Keratinocyte (primary cell): ENCODE measurements around the gene COL16A1. TPM values are rescaled to one million over a fixed set of nuclear protein-coding genes. Genes with fewer than 3 reads are reported as not detected.

Source experiments
- DNase-seq: peaks from one replicate; pipeline ENCODE4 v3.0.0-alpha.2; 2011; ENCODE audit warnings: low read depth, missing footprints, low spot score
- FAIRE-seq: peaks from 2 replicates; lab custom pipeline; 2011; peaks lifted over from hg19 to GRCh38; lab: Jason Lieb, UNC
- H2AFZ ChIP-seq: 2 replicates; pipeline ENCODE4 v1.6.0; 2012; ENCODE audit warnings: low read length, control low read depth, inconsistent platforms; ENCODE audit not compliant: control insufficient read depth
- H3K27ac ChIP-seq: 2 replicates; pipeline ENCODE4 v1.5.1; 2011; ENCODE audit warnings: low read length; ENCODE audit not compliant: control insufficient read depth, insufficient read depth
- H3K27me3 ChIP-seq: 3 replicates; pipeline ENCODE4 v1.6.0; 2011; ENCODE audit warnings: low read length; ENCODE audit not compliant: control insufficient read depth, insufficient read depth; ENCODE audit errors: extremely low read depth
- H3K36me3 ChIP-seq, 2 experiments: 2 replicates in 1 of 2; 3 replicates in 1 of 2; pipeline ENCODE4 v1.5.1; 2011; ENCODE audit warnings: low read length in 2 of 2, mild to moderate bottlenecking in 1 of 2; ENCODE audit not compliant: control insufficient read depth in 2 of 2, insufficient read depth in 2 of 2; ENCODE audit errors: extremely low read depth in 1 of 2
- H3K4me1 ChIP-seq: 3 replicates; pipeline ENCODE4 v1.5.1; 2011; ENCODE audit warnings: low read length; ENCODE audit not compliant: control insufficient read depth, insufficient read depth; ENCODE audit errors: extremely low read depth
- H3K4me2 ChIP-seq: 3 replicates; pipeline ENCODE4 v1.6.0; 2011; ENCODE audit warnings: low read depth, low read length; ENCODE audit not compliant: control insufficient read depth, insufficient read depth; ENCODE audit errors: extremely low read depth
- H3K4me3 ChIP-seq, 3 experiments: fragments of 200-600 bp in 1 of 3; sonication (generic) in 1 of 3; 2 replicates in 2 of 3; 3 replicates in 1 of 3; pipeline ENCODE4 v1.5.1; 2011 to 2016; ENCODE audit warnings: low read length in 3 of 3, mild to moderate bottlenecking in 3 of 3, control low read depth in 2 of 3, inconsistent platforms in 1 of 3, low read depth in 1 of 3, mixed read lengths in 1 of 3, mixed run types in 1 of 3, moderate library complexity in 1 of 3; ENCODE audit not compliant: control insufficient read depth in 2 of 3, insufficient read depth in 2 of 3; ENCODE audit errors: extremely low read depth in 1 of 3
- H3K79me2 ChIP-seq: 2 replicates; pipeline ENCODE4 v1.6.0; 2012; ENCODE audit warnings: low read length; ENCODE audit not compliant: control insufficient read depth, insufficient read depth
- H3K9ac ChIP-seq: 3 replicates; pipeline ENCODE4 v1.6.0; 2011; ENCODE audit warnings: low read length; ENCODE audit not compliant: control insufficient read depth, insufficient read depth; ENCODE audit errors: extremely low read depth
- H3K9me1 ChIP-seq: 3 replicates; pipeline ENCODE4 v1.6.0; 2011; ENCODE audit warnings: low read length; ENCODE audit not compliant: control insufficient read depth, insufficient read depth; ENCODE audit errors: extremely low read depth
- H3K9me3 ChIP-seq: 2 replicates; pipeline ENCODE4 v1.5.1; 2012; ENCODE audit warnings: low read depth, low read length; ENCODE audit not compliant: control insufficient read depth
- H4K20me1 ChIP-seq: 3 replicates; pipeline ENCODE4 v1.6.0; 2011; ENCODE audit warnings: low read length; ENCODE audit not compliant: control insufficient read depth, insufficient read depth; ENCODE audit errors: extremely low read depth
- EZH2 ChIP-seq: IDR thresholded peaks from one replicate; pipeline ENCODE4 v1.6.1; 2012; ENCODE audit warnings: inconsistent platforms, mild to moderate bottlenecking, low read length, moderate library complexity
- dilution Hi-C: fragments of 300-500 bp; cut with MboI; formaldehyde crosslinking; loops from one replicate; pipeline ENCODE4 v1.7.0; 2020; ENCODE audit warnings: low sequenced_read_pairs; ENCODE audit not compliant: extremely low pct_ligation_motif_present
- polyA plus RNA-seq, 5 experiments: library from polyadenylated mRNA; depleted of rRNA in 3 of 5; stranded (reverse) in 3 of 5; stranded (forward) in 1 of 5; unstranded in 1 of 5; fragments of >200 nt; gene quantifications; 1 replicate in 1 of 5; 2 replicates in 3 of 5; 3 replicates in 1 of 5; pipeline versions ENCODE4 v1.2.1 to v1.2.3, GENCODE V29; 2011 to 2012; ENCODE audit warnings: missing spikeins in 2 of 5, low read depth in 1 of 5, low replicate concordance in 1 of 5
- TF ChIP-seq, protein P1 (sequence below), 3 experiments: IDR thresholded peaks in 1 of 3; conservative IDR thresholded peaks in 1 of 3; optimal IDR thresholded peaks in 1 of 3; 2 replicates in 2 of 3; 3 replicates in 1 of 3; pipeline versions ENCODE3 to v1.5.1; 2011; ENCODE audit warnings: low read length in 3 of 3, mild to moderate bottlenecking in 3 of 3, moderate library complexity in 2 of 3, control low read depth in 1 of 3, inconsistent platforms in 1 of 3; ENCODE audit not compliant: insufficient read depth in 2 of 3; ENCODE audit errors: extremely low read depth in 1 of 3

COL16A1 gene
- polyA plus RNA-seq, 1 donor (not counting 4 experiments of a cell fraction or from before 2014, with no cell fraction given): 43.4 TPM

DNA sequence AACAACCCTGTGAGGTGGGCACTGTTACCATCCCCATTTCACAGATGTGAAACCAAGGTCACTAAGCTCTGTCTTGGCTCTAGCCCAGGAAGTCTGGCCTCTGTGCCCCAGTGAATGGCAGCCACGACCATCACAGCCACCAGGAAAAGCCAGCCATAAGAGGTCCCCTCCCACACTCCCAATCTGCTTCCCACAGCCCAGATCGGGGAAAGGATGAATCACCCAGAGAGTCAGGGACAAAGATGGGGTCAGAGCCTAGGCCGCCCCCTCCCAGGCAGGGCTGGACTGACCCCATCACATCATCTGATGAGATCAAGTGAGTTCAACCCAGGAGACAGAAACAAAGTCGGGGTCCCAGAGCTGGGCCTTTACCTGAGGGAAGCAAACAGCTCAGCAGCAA, 22.9 kb upstream of the COL16A1 start:
- no peaks in the 10 kb centered on the region for H3K36me3 ChIP-seq
- DNase-seq (no peak), FAIRE-seq (no peak)
- TF ChIP-seq, protein P1, sequence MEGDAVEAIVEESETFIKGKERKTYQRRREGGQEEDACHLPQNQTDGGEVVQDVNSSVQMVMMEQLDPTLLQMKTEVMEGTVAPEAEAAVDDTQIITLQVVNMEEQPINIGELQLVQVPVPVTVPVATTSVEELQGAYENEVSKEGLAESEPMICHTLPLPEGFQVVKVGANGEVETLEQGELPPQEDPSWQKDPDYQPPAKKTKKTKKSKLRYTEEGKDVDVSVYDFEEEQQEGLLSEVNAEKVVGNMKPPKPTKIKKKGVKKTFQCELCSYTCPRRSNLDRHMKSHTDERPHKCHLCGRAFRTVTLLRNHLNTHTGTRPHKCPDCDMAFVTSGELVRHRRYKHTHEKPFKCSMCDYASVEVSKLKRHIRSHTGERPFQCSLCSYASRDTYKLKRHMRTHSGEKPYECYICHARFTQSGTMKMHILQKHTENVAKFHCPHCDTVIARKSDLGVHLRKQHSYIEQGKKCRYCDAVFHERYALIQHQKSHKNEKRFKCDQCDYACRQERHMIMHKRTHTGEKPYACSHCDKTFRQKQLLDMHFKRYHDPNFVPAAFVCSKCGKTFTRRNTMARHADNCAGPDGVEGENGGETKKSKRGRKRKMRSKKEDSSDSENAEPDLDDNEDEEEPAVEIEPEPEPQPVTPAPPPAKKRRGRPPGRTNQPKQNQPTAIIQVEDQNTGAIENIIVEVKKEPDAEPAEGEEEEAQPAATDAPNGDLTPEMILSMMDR (optimal IDR thresholded peaks at IDR 0.05 in 1 of 3, IDR thresholded peaks at IDR 0.05 in 1 of 3, conservative IDR thresholded peaks at IDR 0.05 in 1 of 3; ENCODE audit: extremely low read depth in 1 of 3, insufficient read depth in 2 of 3, low read length in 3 of 3): no peak
- no peak for TF ChIP-seq EZH2
- no peak overlapping the region for H3K4me3 ChIP-seq
- no peak overlapping the region for H3K9ac ChIP-seq
- no peaks in the 10 kb centered on the region for H3K9me1 ChIP-seq
- H3K27me3 ChIP-seq: no peaks in the 10 kb centered on the region
- H2AFZ ChIP-seq: no peak overlapping the region
- no peak overlapping the region for H3K4me2 ChIP-seq
- H4K20me1 ChIP-seq: no peaks in the 10 kb centered on the region
- H3K79me2 ChIP-seq: no peaks in the 10 kb centered on the region
- H3K27ac ChIP-seq: no peak overlapping the region
- H3K4me1 ChIP-seq: no peaks in the 10 kb centered on the region
- H3K9me3 ChIP-seq: no peaks in the 10 kb centered on the region
- dilution Hi-C loops: no loop called here

DNA sequence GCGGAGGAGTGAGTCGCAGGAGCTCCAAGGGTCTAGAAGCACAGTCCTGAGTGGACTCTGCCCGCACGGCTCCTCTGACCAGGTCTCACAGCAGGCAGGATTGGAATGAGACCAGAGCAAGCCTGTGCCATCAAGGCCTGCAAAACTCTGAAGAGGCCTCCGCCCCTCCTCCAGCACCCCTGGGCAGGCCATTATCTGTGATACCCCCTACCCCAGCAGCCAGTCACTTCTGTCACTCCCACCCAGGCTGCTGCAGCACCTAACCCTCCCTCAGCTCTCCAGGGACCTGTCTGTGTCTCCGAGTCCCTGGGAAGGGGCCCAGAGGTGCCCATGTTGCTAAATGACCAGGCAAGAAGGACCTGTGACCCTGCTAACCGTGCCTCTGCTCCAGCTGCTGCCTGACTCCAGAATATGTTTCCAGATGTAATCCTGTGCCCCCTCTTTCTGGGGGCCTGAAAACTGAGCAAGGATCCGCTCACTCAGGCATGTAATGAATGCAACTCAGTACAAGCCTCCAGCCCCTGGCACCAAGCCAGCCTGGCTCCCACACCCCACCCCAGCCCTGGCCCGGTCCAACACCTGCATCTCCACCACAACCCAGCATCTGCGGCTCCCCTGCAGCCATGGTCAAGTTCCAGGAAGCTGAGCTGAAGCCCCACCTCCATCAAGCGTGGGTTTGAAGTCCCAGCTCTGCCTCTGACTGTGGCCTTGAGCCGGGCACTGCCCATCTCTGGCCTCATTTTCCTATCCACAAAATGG, 22.1 kb upstream of the COL16A1 start:
- H2AFZ ChIP-seq: no peak overlapping the region
- no peaks in the 10 kb centered on the region for H3K36me3 ChIP-seq
- H3K27ac ChIP-seq: no peak overlapping the region
- peaks cover under 1% of the 10 kb centered on the region for H3K27me3 ChIP-seq
- H3K4me3 ChIP-seq: no peak overlapping the region
- no peak for FAIRE-seq
- H3K9me1 ChIP-seq: no peaks in the 10 kb centered on the region
- H3K4me1 ChIP-seq: no peaks in the 10 kb centered on the region
- no peak overlapping the region for H3K9ac ChIP-seq
- no peak for DNase-seq
- dilution Hi-C loops: no loop called here
- no peaks in the 10 kb centered on the region for H4K20me1 ChIP-seq
- TF ChIP-seq, protein P1 (optimal IDR thresholded peaks at IDR 0.05 in 1 of 3, IDR thresholded peaks at IDR 0.05 in 1 of 3, conservative IDR thresholded peaks at IDR 0.05 in 1 of 3; ENCODE audit: extremely low read depth in 1 of 3, insufficient read depth in 2 of 3, low read length in 3 of 3): no peak
- no peak for TF ChIP-seq EZH2
- no peak overlapping the region for H3K4me2 ChIP-seq
- H3K79me2 ChIP-seq: no peaks in the 10 kb centered on the region
- no peaks in the 10 kb centered on the region for H3K9me3 ChIP-seq
